Stimulated activated CD8-positive, alpha-beta memory T cell treated with anti-CD3 and anti-CD28 coated beads, Interleukin-12 subunit alpha, Interleukin-12 subunit beta, amount 100 ng/mL, for 24 hours (primary cell): ENCODE data around the gene NUBP1.

ENCODE experiments used
- DNase-seq: peaks from one replicate; pipeline ENCODE4 v3.0.0-alpha.2; 2020; ENCODE audit errors: extremely low read depth

The NUBP1 gene

GRCh38 chr16:10806698-10807097, 63.1 kb downstream of the NUBP1 start:
- no peak for DNase-seq

- DNase-seq: no peak
Measured at GRCh38 chr16:10808218-10808617, 64.6 kb downstream of the NUBP1 start.

DNA sequence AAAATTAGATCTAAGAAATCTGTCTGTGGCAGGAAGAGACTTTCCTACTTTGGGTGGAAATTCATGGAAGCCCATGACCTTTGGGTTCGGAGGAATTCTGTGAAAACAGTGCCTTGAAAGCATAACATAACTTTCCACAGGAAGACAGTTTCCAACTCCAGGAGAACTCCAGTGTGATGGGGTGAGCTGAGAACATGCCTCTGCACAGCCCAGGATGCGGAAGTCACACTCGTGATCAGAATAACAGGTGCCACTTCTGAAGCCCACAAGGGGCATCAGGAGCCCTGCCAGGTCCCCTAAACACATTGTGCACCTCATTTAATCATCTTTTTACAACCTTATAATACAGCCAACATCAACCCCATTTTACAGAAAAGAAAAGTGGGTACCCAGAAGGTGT, 65.2 kb downstream of the NUBP1 start:
- DNase-seq: no peak

DNA sequence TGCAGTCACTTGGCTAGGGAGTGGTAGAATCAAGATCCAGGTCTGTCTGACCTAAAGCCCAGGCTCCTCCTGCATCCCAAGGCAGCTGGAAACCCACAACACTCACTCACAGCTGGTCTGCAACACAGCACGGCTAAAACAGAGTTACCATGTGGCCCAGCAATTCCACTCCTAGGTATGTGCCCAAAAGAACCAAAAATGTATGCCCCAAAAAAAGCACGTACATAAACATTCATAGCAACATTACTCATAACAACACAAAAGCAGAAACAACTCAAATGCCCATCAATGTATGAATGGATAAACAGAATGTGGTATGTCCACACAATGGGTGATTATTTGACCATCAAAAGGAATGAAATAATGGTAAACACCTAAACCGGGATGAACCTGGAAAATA, 66.1 kb downstream of the NUBP1 start:
- no peak for DNase-seq

- no peak for DNase-seq
Measured at GRCh38 chr16:10812312-10813098, 68.9 kb downstream of the NUBP1 start.

- no peak for DNase-seq
Measured at GRCh38 chr16:10813099-10813455, 69.4 kb downstream of the NUBP1 start.

DNA sequence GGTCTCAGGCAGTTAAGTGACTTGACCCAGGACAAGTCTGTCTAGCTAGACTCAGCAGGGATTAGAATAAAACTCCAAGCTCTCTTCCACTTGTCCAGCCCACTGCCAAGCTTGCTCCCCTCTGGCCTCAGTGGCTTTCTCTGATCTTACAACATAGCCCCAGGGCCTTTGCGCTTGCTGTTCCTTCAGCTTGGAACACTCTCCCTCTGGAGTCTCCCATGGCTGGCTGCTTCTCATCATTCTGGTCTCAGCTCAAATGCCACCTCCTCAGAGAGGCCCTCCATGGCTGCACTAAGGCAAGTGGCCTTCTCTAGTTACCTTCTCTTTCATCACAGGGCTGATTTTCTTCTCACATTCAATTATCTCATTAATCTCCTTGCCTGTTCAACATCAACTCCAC, 73.9 kb downstream of the NUBP1 start:
- no peak for DNase-seq

DNA sequence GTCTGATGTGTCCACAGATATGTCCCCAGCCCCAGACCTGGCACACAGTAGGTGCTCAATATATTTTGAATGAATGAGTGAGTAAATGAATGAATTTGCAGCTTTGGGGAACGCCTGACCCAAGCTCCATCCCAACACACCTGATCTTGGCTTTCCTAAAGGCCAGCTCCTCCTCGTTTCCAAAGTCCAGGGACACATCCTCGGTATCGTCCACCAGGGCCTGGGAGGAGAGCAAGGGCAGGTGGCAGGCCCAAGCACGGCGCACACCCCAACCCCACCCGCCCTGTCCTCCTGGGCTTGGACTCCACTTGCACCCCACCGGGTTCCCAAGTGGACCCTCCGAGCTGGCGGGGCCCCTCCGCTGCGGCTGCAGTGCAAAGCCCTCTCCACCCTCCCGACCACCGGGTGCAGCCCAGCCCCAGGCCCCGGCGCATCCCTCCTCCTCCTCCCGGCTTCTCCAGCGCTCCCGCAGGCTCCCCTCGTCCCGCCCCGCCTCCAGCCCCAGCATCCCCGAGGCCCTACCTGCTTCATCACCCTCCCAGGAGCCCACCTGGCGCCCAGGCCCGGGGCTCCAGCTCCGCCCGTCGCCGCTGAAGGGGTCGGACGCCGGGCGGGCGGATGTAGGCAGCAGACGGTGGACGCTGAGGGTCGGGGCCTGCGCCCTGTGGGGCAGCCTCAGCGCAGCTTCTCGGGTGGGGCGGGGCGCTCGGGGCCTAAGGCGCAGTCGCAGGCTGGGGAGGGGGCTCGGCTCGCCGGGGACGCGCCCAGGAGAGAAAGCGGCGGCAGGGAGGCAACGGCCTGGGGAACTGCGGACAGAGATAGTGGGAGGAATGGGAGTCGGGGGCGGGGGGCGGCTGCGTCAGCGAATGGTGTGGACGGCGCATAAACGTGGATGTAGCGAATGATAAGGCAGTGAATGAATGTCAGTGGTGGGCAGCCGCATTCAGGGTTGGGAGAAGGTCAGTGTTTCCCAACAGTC, 74.6 kb downstream of the NUBP1 start, which contains the start of gene TVP23A:
Gene TVP23A, minus strand, starts transcription at position 832 of the 979 bp plus-strand sequence. Its CDS starts 301 bp downstream, at position 531.
- no peak for DNase-seq
